Stimulated activated CD8-positive, alpha-beta memory T cell treated with anti-CD3 and anti-CD28 coated beads, Interleukin-7, amount 100 ng/mL, for 4 hours (primary cell): ENCODE measurements around the gene SLC4A7.
"Not testable (repeated sequence)": the region's sequence is repeated elsewhere in the genome, so short reads cannot be mapped to it uniquely, and the experiment has no call there.

Experiments used
- DNase-seq, 2 donors: peaks; one replicate each; pipeline ENCODE4 v3.0.0-alpha.2; 2020; ENCODE audit warnings: low read depth in 2 of 2

SLC4A7 gene

DNA sequence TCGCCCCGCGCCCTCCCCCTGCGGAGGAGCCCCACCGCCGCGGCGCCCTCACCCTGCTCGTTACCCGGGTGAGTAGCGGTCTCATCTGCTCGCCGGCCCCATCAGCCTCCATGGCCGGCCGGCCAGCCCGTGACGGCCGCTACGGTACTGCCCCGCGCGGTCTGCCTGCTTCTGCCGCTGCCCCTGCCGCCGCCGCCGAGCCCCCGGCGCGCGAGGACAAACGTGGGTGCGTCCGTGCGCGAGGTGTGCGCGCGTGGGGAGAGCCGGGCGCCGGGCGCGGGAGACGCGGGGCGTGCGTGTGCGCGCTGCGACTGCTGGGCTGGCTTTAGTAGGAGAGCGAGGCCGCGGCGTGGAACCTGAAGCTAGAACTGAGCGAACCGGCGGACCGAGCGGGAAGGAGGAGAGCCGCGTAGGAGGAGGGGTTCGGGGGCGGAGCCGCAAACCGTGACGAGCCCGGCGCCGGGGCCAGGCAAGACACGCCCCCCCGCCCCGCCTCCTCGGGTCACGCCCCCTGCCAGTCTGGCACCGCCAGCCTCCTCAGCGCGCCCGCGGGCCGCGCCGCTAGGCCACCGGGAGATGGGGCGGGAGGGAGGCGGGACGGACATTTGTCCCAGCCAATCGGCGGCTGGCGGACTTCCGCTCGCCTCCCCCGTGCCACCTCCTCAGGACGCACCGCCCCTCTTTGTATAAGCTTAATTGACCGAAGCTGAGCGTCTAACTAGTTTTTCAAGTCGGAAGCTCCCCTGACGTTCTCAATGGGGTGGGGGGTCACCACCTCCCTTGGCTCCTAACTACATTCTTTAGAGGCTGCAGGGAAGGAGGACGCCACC, at the start of gene SLC4A7:
Gene SLC4A7 (minus strand): TSS at position 370 of the 830 bp plus-strand sequence. CDS start 258 bp downstream, at position 112.
- peak; percentile 95 to 99 for DNase-seq

DNA sequence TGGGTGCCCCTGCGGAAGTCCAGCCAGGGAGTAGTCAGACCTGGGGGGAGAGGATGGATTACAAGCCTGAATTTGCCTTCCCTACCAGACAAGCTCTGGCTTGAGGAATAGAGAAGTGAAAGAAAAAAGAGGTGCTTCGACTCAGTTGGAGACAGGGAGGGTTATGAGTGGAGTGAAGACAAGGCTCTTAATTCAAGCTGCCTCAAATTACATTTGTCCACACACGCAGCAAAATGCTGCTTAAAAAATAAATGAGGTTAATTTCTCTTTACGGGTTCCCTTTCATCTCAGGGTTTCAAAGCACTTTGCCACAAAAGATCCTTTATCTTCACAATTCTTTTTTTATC, 49.0 kb upstream of the SLC4A7 start:
- no peak for DNase-seq

DNA sequence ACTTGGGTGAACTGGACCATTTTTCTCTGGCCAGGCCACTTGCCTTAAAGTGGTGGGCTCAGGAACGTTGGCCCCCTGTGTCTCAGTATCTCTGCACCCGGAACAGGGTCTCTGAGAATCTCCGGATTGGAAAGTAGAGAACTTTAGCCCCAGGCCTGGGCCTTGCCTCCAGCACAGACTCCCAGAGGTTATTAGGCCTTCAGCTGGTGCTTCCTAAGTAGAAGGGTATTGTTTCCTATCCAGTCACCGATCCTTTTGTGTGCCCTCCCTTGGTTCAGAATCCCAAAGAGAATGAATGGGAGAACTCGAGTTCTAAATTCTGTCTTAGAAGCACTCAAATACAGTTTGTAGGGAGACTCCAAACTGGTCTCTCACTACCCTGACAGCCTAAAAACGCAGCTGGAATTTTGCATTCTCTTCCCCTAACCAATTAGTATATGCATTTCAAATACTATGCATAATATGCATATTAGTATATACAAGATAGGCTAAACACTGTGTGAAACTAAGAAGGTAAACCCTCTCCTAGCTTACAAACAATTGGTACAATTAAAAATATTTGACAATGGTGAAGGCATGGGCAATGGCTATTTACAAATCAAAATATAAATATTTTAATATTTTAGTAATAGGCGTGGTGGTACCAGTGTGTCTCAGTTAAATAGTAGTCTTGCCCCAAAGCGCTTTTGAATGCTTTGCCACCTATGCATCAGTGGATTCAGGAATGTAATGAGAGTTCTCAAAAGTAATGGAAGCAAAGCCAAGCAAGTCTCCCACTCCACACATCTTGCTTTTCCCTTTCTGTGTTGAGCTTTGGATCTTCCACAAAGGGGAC, 48.5 kb upstream of the SLC4A7 start:
- DNase-seq = no peak

DNA sequence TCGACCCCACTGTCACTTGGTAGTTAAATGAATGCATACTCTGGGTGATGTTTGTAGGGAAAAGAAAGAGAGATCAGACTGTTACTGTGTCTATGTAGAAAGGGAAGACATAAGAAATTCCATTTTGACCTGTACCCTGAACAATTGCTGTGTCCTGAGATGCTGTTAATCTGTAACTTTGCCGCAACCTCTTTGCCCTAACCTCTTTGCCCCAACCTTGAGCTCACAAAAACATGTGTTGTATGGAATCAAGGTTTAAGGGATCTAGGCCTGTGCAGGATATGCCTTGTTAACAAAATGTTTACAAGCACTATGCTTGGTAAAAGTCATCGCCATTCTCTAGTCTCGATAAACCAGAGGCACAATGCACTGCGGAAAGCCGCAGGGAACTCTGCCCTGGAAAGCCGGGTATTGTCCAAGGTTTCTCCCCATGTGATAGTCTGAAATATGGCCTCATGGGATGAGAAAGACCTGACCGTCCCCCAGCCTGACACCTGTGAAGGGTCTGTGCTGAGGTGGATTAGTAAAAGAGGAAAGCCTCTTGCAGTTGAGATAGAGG, 47.1 kb upstream of the SLC4A7 start:
- not testable (repeated sequence) for DNase-seq

DNA sequence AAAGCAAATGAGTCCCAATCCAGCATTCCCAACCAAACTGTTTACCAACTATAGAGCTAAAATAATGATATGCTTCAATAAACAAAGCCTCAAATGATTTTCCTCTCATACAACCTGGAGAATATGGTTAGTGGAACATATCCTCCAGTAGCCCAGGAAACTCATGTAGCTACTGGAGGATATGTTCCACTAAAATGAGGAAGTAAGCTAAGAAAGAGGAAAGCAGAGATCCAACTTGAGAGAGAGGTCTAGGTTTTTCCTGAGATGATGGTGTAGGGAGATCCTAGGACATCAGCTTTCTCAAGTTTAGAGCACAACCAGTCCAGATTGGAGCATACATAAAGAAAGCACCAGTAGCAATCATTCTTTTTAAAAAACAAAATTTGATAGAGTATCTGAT, 44.6 kb upstream of the SLC4A7 start:
- no peak for DNase-seq

DNA sequence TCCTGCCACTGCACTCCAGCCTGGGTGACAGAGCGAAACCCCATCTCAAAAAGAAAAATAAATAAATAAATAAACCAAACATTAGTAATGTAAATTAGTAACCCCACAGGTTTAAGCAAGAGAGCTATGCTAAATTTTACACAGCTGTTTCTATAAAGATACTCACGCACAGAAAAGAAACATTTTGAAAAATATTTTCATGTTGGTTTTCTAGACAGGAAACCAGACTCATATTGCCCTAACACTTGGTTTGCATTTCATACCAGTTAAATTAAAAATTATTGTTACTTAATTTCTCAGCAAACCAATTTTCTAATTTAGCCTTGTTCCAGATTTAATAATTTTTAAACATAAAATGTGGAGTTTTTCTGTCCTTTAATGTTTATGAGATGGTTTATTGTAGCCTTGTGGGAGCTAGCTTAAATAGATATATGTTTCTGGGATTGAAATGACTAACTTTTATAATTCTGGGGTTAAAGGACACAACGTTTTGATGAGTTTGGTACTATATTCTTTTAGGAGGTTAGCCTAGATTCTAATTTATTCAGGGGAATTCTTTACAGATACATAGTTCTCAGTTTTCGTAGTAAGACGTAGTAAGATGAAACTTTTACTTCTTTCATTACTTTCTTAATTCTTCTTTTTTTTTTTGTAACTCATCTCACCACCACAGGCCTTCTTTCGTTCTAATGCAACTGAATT, 42.6 kb upstream of the SLC4A7 start:
- no peak for DNase-seq

DNA sequence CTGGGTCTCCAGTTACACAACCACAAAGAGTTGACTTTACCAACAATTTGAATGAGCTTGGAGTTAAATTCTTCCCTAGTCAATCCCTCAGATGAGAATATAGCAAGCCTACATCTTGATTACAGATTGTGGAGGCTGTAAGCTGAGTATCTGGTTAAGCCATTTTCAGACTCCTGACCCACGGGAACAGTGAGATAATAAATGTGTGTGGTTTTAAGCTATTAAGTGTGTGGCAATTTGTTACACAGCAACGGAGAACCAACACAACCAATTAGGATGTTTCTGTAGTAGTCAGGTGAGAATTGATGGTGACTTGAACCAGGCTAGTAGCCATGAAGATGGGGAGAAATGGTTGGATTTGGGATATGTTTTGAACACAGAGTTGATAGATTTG, 37.7 kb upstream of the SLC4A7 start:
- no peak for DNase-seq

DNA sequence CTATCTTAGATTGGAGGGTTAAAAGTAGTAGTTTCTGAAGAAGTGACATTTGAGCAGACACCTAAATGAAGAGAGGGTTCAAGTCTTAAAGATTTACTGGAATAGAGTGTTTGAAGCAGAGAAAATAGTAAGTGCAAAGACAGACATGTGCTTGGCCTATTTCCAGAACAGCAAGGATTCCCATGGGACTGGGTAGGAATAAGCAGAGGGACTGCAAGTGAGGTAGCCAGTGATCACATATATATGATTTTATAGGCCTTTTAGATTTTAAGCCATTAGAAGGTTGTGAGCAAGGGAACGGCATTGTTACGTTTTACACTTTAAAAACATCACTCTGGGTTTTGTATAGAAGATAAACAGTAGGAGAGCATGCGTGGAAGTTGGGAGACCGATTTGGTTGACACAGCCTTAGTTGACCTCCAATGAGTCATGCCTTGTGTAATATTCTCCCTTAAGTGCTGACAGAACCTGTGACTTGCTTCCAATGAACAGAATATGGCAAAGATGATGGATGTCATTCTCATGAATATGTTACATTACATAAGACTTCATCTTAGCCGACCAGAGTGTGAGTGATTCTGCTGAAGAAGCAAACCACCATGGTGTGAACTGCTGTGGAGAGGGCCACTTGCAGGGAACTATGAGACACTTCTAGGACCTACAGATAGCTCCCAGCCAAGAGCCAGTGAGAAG, 37.1 kb upstream of the SLC4A7 start:
- DNase-seq = no peak

DNA sequence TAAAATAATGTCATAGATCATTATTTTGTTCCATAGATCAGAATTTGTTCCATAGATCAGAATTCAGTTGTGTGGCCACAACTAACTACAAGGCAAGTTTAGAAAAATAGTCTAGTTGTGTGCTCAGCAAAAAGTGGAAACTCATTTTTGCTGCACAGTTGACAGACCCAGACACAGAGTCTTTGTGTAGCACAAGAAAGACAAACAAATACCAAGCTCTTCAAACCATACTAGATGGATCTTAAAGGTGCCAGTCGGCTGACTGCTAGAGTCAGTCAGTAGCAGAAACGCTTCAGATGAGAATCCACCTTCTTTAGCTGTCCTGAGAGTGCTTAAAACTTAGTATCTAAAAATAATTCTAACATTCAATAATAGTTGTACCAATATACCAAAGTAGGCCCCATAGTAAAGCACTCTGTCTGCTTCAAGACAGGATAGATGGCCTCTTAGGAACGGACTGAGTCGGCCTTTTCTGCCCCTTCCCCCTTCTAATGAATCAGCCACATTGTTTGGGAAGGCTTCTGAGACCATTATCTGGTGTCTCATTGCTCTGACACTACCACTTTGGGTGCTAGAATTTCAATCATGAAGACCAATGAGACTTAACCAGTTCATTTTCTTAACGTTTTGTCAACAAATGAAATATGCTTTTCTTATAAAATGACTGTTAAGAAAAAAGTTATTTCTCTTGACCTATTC, 27.7 kb upstream of the SLC4A7 start:
- DNase-seq = no peak

DNA sequence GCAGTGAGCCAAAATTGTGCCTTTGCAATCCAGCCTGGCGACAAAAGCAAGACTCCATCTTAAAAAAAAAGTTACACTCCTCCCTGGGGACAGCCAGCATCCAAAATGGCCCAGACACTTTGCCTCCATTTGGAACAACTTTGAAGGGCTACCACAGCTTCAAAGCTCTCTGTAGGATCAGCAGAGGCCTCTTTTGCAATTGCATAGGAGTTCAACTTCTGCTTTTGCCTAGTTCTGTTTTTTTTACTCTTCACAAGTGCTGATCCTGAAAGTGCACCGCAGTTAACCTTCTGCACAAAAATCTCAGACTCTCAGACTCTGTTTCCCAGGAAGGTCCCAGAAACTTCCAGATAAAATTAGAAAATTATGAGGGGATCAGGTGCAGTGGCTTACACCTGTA, 25.2 kb upstream of the SLC4A7 start:
- DNase-seq = no peak

DNA sequence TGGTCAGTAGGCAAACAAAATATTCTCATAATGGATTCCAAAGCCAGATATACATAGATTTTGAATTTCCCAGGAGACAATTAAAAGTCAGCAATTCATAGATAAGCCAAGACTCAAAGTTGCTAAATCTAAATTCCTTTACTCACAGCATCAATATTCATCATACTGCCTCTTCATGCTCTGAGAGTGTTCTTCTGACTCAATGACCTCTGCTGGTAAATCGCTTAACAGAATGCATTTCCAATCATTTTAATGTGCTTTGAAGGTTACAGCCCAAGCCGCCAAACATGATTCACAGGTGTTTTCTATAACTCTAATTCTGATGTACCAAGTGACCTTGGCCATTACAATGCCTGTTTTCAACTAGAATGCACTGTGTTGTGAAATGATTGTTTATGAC, 24.2 kb upstream of the SLC4A7 start:
- no peak for DNase-seq

DNA sequence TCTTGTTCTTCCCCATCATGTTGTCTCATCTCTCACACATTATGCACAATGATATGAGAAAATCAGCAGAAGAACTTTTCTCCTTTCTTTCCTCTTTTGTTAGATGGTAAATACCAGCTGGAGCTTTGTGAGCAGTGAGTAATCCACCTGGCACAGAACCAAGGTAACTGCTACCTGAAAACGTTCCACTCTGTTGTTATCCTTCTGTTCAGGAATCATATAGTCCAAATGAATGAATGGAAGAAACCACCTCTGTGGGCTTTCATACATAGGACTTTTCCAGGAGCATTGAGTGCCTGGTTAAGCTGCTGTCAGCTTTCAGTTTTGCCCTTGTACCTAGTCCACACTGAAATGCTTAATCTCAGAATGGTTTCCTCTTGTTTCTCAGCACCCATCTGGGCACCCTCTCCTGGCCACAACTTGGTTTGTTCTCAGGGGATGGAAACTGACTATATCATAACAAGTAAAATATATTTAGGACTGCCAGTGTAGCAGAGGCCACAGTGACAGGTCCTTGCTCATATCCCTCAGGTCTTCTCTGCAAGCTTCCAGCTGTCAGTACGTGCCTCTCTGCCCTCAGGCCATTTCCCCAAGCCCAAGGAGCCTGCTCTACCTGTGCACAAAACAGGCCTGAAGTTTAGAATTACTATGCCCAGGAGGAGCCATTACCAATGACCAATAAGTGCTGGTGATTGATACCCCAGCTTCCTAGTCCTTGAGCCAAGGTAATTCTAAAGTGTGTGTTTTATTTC, 23.5 kb upstream of the SLC4A7 start:
- no peak for DNase-seq

DNA sequence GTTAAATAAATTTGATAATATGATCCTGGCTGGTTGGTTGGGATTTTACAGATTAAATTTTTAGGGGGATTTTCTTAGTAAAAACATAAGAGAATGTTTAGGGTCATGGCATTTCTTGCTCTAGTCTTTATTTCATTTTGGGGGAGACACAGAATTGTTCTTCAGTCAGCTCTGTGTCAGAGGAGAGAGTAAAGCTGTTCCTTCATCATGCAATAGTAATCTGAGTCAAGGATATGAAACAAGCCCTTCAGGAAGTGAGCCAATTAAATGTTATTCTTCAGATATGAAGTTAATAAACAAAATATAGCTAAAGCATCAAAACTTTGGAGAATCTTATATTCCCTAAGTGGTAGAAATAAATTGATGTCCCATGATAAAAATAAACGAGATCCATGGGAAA, 22.9 kb upstream of the SLC4A7 start:
- DNase-seq = no peak

DNA sequence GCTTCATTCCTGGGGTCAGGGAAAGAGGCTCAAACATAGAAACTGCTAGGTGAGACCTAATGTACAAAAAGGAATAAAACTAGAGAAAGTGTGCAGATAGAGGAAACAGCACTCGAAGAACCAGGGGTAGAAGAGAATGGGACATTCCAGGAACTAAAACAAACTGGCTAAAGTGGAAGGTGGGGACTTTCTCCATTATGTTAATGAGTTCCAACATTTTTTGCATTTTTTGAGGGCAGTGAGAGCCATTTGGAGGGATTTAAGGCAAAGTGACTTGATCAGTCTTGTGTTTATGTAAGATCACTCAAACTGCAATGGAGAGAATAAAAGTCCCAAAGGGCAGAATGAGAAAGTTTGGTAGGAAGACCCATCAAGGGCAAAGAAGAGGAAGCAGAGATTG, 20.6 kb upstream of the SLC4A7 start:
- no peak for DNase-seq

DNA sequence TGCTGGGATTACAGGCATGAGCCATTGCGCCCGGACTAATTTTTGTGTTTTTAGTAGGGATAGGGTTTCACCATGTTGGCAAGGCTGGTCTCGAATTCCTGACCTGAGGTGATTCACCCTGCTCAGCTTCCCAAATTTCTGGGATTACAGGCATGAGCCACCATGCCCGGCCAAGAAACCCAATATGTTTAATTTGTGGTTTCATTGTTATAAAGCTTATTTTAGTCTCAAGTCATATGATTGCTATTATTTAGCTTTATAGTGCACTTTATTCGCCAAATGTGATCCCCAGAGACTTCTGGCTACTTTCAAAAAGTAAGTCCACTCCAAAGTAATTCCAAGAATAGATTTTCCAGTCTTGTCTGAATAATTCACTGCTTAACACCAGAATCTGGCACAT, 19.3 kb upstream of the SLC4A7 start:
- DNase-seq = no peak

DNA sequence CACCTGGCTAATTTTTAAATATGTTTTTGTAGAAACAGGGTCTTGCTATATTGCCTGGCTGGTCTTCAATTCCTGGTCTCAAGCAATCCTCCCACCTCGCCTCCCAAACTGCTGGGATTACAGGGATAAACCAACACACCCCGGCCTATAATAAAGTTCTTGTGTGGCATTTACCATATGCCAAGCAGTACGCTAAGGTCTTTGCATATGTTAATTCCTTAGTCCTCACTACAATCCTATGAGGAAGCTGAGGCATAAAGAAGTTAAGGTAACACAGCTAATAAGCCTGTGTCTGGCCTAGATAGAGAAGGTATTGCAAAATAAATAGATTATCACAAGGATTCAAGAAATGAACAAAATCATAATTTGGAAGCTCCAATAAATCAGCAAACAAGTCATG, 17.6 kb upstream of the SLC4A7 start:
- no peak for DNase-seq

DNA sequence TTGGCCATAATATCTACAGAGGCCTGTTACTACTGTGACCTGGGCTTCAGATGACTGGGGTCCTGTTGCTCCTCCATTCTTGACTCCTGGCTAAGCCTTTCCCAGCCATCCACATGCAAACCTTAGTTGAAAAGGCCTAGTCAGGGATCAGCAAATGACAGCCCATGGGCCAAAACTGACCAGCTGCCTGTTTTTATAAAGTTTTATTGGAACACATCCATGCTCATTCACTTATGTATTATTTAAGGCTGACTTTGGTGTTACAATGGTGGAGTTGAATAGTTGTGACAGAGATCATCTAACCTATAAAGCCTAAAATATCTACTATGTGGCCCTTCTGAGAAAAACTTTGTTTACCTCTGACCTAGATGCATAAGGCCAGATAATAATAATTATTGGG, 16.8 kb upstream of the SLC4A7 start:
- no peak for DNase-seq

DNA sequence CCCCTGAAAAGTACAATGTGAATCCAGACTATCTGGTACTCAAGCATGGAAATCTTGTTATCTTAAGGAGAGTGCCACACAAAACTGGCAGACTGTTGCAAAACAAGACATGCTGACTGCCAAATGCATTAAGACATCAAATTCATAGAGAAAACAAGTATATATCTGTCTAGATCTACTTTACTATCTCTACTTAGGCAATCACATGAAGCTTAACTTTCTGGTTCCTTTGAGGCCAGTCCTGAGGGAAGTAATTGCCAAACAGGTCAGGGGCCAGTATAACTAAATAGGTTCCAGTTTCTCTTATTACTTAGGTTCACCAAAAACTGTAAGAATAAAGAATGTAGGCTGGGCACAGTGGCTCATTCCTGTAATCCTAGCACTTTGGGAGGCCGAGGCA, 15.9 kb upstream of the SLC4A7 start:
- DNase-seq = no peak

DNA sequence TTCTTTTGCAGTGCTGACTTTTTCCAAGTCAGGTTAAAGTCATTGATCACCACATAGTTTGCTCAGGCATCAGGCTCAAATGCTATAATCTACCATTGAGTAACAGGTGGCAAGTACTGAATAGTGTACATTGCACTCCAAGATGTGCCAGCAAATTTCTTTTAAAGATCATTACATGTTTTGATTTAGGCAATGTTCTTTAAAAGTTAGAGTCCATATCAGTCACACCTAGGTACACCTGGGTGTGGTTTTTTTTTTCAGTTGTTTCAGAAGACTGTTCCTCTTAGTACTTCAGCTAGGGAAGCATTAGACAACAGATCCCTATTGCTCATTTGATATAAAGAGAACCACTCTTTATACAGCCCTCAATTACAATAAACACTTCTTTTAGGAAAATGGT, 10.6 kb upstream of the SLC4A7 start:
- no peak for DNase-seq

DNA sequence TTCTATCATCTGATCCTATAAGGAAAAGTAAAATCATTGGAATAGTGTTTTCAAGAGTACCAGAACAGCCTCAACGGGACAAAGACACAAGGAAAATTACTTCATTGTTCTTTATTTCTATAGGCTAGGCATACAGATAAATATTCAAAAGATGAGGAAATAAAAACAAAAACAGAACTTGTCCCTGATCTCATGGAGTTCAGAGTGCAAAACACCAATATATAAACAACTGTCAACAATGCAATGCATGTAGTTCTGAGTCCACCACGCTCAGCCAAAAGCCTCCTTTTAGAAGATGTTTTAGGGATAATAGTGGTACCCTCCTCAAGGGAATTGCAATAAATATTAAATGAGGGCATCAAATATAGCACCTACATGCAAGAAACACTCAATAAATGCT, 4.6 kb upstream of the SLC4A7 start:
- no peak for DNase-seq
